H1 (cell line): ENCODE data around the gene SPOCK1. TPM values are rescaled to one million over a fixed set of nuclear protein-coding genes. Genes with fewer than 3 reads are reported as not detected.

Experiments used
- CTCF ChIA-PET: fragments of 300-600 bp; sonication (Branson Sonifier 250); formaldehyde crosslinking; loops from one replicate; lab custom pipeline; 2021; ENCODE audit not compliant: partially characterized antibody; lab: Charles Lee
- POLR2A ChIA-PET: fragments of 300-600 bp; sonication (Branson Sonifier 250); formaldehyde crosslinking; loops from one replicate; lab custom pipeline; 2021; ENCODE audit warnings: inconsistent platforms; ENCODE audit not compliant: partially characterized antibody; lab: Charles Lee
- DNase-seq, 2 experiments: peaks; one replicate each; pipeline versions ENCODE4 v3.0.0 to v3.0.0-alpha.2; 2010 to 2022; ENCODE audit warnings: low spot score in 2 of 2, low read depth in 1 of 2, mixed read lengths in 1 of 2
- FAIRE-seq: peaks from 2 replicates; lab custom pipeline; 2011; peaks lifted over from hg19 to GRCh38; lab: Jason Lieb, UNC
- H2AFZ ChIP-seq: 2 replicates; pipeline ENCODE4 v1.8.1; 2012; ENCODE audit warnings: low read length, inconsistent platforms
- H2AK5ac ChIP-seq: 2 replicates; pipeline ENCODE4 v1.6.1; 2013; ENCODE audit warnings: low read depth, low read length
- H2BK120ac ChIP-seq: replicated peaks from 2 replicates; pipeline ENCODE3; 2013; ENCODE audit warnings: low read depth, low read length, inconsistent platforms
- H2BK12ac ChIP-seq: 2 replicates; pipeline ENCODE4 v1.6.1; 2013; ENCODE audit warnings: low read depth, low read length
- H2BK15ac ChIP-seq: 2 replicates; pipeline ENCODE4 v1.6.1; 2013; ENCODE audit warnings: low read length
- H2BK20ac ChIP-seq: 2 replicates; pipeline ENCODE4 v1.6.1; 2013; ENCODE audit warnings: low read length
- H2BK5ac ChIP-seq: 2 replicates; pipeline ENCODE4 v1.6.1; 2013; ENCODE audit warnings: low read depth, low read length
- H3K14ac ChIP-seq: 2 replicates; pipeline ENCODE4 v1.6.1; 2013; ENCODE audit warnings: inconsistent platforms; ENCODE audit not compliant: insufficient read length
- H3K18ac ChIP-seq: 2 replicates; pipeline ENCODE4 v1.6.1; 2013; ENCODE audit warnings: low read length; ENCODE audit errors: extremely low read depth
- H3K23ac ChIP-seq: 2 replicates; pipeline ENCODE4 v1.6.1; 2013; ENCODE audit warnings: inconsistent platforms; ENCODE audit not compliant: insufficient read length
- H3K23me2 ChIP-seq: 2 replicates; pipeline ENCODE4 v1.6.1; 2013; ENCODE audit warnings: low read depth, low read length
- H3K27ac ChIP-seq: 2 replicates; pipeline ENCODE4 v1.6.1; 2011; ENCODE audit warnings: low read depth, low read length, inconsistent platforms
- H3K27me3 ChIP-seq, 4 experiments: replicated peaks in 1 of 4; 1 replicate in 1 of 4; 2 replicates in 3 of 4; pipeline versions ENCODE4 v1.6.1 to v1.8.1; 2011 to 2013; ENCODE audit warnings: low read length in 3 of 4, mild to moderate bottlenecking in 3 of 4, inconsistent platforms in 2 of 4, mixed read lengths in 2 of 4, moderate library complexity in 1 of 4; ENCODE audit not compliant: control insufficient read depth in 3 of 4, insufficient read depth in 3 of 4; ENCODE audit errors: extremely low read depth in 1 of 4
- H3K36me3 ChIP-seq, 4 experiments: 2 replicates each; pipeline versions ENCODE4 v1.6.1 to v1.8.1; 2011 to 2013; ENCODE audit warnings: mild to moderate bottlenecking in 4 of 4, low read length in 3 of 4, moderate library complexity in 2 of 4, control low read depth in 1 of 4, inconsistent platforms in 1 of 4; ENCODE audit not compliant: insufficient read depth in 4 of 4, control insufficient read depth in 2 of 4
- H3K4ac ChIP-seq: replicated peaks from 2 replicates; pipeline ENCODE3; 2013; ENCODE audit warnings: low read length, low read depth, mixed read lengths, inconsistent platforms; ENCODE audit not compliant: insufficient read length
- H3K4me1 ChIP-seq, 4 experiments: replicated peaks in 1 of 4; 1 replicate in 1 of 4; 2 replicates in 3 of 4; pipeline versions ENCODE4 v1.6.1 to v1.8.1; 2011 to 2013; ENCODE audit warnings: low read length in 3 of 4, inconsistent platforms in 2 of 4, mixed read lengths in 1 of 4; ENCODE audit not compliant: insufficient read depth in 4 of 4, control insufficient read depth in 3 of 4
- H3K4me2 ChIP-seq, 2 experiments: 2 replicates each; pipeline versions ENCODE4 v1.6.1 to v1.8.1; 2011 to 2013; ENCODE audit warnings: low read depth in 2 of 2, low read length in 2 of 2, control low read depth in 1 of 2, inconsistent platforms in 1 of 2, mild to moderate bottlenecking in 1 of 2; ENCODE audit not compliant: insufficient read depth in 1 of 2
- H3K4me3 ChIP-seq, 4 experiments: fragments of 200-600, 300-600 bp in 1 of 4; sonication (generic), shearing (Covaris generic), sonication (Bioruptor Twin) in 1 of 4; 2 replicates each; pipeline versions ENCODE4 v1.5.1 to v1.8.1; 2011 to 2016; ENCODE audit warnings: low read length in 4 of 4, low read depth in 3 of 4, control low read depth in 2 of 4, inconsistent platforms in 2 of 4, mild to moderate bottlenecking in 2 of 4, mixed read lengths in 1 of 4, moderate library complexity in 1 of 4; ENCODE audit not compliant: insufficient read depth in 2 of 4; ENCODE audit errors: extremely low read depth in 1 of 4
- H3K56ac ChIP-seq: replicated peaks from 2 replicates; pipeline ENCODE3; 2013; ENCODE audit warnings: low read depth, mild to moderate bottlenecking, mixed read lengths, low read length, inconsistent platforms; ENCODE audit not compliant: insufficient read length
- H3K79me1 ChIP-seq: 2 replicates; pipeline ENCODE4 v1.6.1; 2013; ENCODE audit warnings: low read depth, low read length, control low read depth
- H3K79me2 ChIP-seq, 2 experiments: 2 replicates each; pipeline versions ENCODE4 v1.6.1 to v1.8.1; 2012 to 2013; ENCODE audit warnings: low read length in 2 of 2, mild to moderate bottlenecking in 2 of 2, inconsistent platforms in 1 of 2; ENCODE audit not compliant: insufficient read depth in 2 of 2, control insufficient read depth in 1 of 2
- H3K9ac ChIP-seq, 4 experiments: replicated peaks in 1 of 4; 1 replicate in 1 of 4; 2 replicates in 3 of 4; pipeline versions ENCODE4 v1.6.1 to v1.8.1; 2011 to 2013; ENCODE audit warnings: low read depth in 3 of 4, low read length in 3 of 4, control low read depth in 2 of 4, mild to moderate bottlenecking in 2 of 4, moderate library complexity in 2 of 4, inconsistent platforms in 1 of 4; ENCODE audit errors: extremely low read depth in 1 of 4
- H3K9me3 ChIP-seq, 2 experiments: 2 replicates each; pipeline versions ENCODE4 v1.6.1 to v1.8.1; 2012 to 2013; ENCODE audit warnings: mild to moderate bottlenecking in 2 of 2, moderate library complexity in 2 of 2, control low read depth in 1 of 2, inconsistent platforms in 1 of 2, low read depth in 1 of 2, low read length in 1 of 2, mixed read lengths in 1 of 2; ENCODE audit not compliant: insufficient read depth in 2 of 2
- H4K20me1 ChIP-seq, 2 experiments: replicated peaks in 1 of 2; 2 replicates each; pipeline versions ENCODE3 to v1.8.1; 2011 to 2013; ENCODE audit warnings: inconsistent platforms in 2 of 2, low read length in 2 of 2, mild to moderate bottlenecking in 1 of 2; ENCODE audit not compliant: insufficient read depth in 2 of 2, control insufficient read depth in 1 of 2
- H4K5ac ChIP-seq: 2 replicates; pipeline ENCODE4 v1.6.1; 2013; ENCODE audit warnings: low read length, low read depth, mixed read lengths, inconsistent platforms; ENCODE audit not compliant: insufficient read length
- H4K8ac ChIP-seq: 2 replicates; pipeline ENCODE4 v1.8.0; 2013; ENCODE audit warnings: mild to moderate bottlenecking, moderate library complexity, low read length, inconsistent platforms; ENCODE audit not compliant: insufficient read depth; ENCODE audit errors: extremely low read depth
- H4K91ac ChIP-seq: replicated peaks from 2 replicates; pipeline ENCODE3; 2013; ENCODE audit warnings: low read length, mixed read lengths, inconsistent platforms; ENCODE audit not compliant: insufficient read length
- CHD2 ChIP-seq: IDR thresholded peaks from 2 replicates; pipeline ENCODE4 v1.6.1; 2012; ENCODE audit warnings: low read length, improper control_type of control experiment
- CTCF ChIP-seq, 3 experiments: IDR thresholded peaks; 1 replicate in 2 of 3; 2 replicates in 1 of 3; pipeline versions ENCODE4 v1.5.1 to v1.6.1; 2011; ENCODE audit warnings: low read length in 3 of 3, mild to moderate bottlenecking in 3 of 3, inconsistent platforms in 2 of 3, low read depth in 1 of 3, moderate library complexity in 1 of 3; ENCODE audit not compliant: insufficient read depth in 1 of 3; ENCODE audit errors: control extremely low read depth in 1 of 3
- EP300 ChIP-seq, 2 experiments: IDR thresholded peaks; 1 replicate in 1 of 2; 2 replicates in 1 of 2; pipeline ENCODE4 v1.6.1; 2011 to 2012; ENCODE audit warnings: low read depth in 2 of 2, low read length in 2 of 2, mild to moderate bottlenecking in 2 of 2, borderline replicate concordance in 1 of 2, inconsistent platforms in 1 of 2, moderate library complexity in 1 of 2
- GTF2F1 ChIP-seq: IDR thresholded peaks from 2 replicates; pipeline ENCODE4 v1.6.1; 2012; ENCODE audit warnings: low read depth, low read length, improper control_type of control experiment, borderline replicate concordance
- RAD21 ChIP-seq, 2 experiments: IDR thresholded peaks in 1 of 2; conservative IDR thresholded peaks in 1 of 2; 2 replicates each; pipeline ENCODE4 v1.6.1; 2011; ENCODE audit warnings: low read depth in 2 of 2, low read length in 2 of 2, improper control_type of control experiment in 1 of 2, inconsistent platforms in 1 of 2, mild to moderate bottlenecking in 1 of 2, moderate library complexity in 1 of 2
- RXRA ChIP-seq: IDR thresholded peaks from 2 replicates; pipeline ENCODE4 v1.6.1; 2011; ENCODE audit warnings: low read depth, mild to moderate bottlenecking, low read length, moderate library complexity; ENCODE audit not compliant: insufficient read depth
- TEAD4 ChIP-seq: IDR thresholded peaks from 2 replicates; pipeline ENCODE4 v1.6.1; 2012; ENCODE audit warnings: low read depth, low read length, inconsistent platforms, mixed read lengths
- WGBS, 2 experiments: shearing (Covaris generic) in 1 of 2; methylation state at CpG; one replicate each; pipeline versions ENCODE4 v1.1.6 to v1.1.7; 2013 to 2015; ENCODE audit warnings: low lambda C conversion rate in 2 of 2, mixed read lengths in 2 of 2, inconsistent platforms in 1 of 2, low coverage in 1 of 2, missing lambda C conversion rate in 1 of 2; ENCODE audit not compliant: insufficient replicate concordance in 2 of 2, insufficient coverage in 1 of 2, insufficient read length in 1 of 2; ENCODE audit errors: extremely low coverage in 1 of 2, missing lambda C conversion rate in 1 of 2; 5-methylcytosine and 5-hydroxymethylcytosine counted together
- polyA plus RNA-seq, 7 experiments: library from polyadenylated mRNA; depleted of rRNA in 3 of 7; stranded (reverse) in 5 of 7; unstranded in 2 of 7; fragments of >200 nt in 5 of 7; fragments of 200-250 nt in 2 of 7; gene quantifications; 1 replicate in 5 of 7; 2 replicates in 1 of 7; 4 replicates in 1 of 7; pipeline versions ENCODE4 v1.2.1 to v1.2.3, GENCODE V29; 2011 to 2013; ENCODE audit warnings: missing spikeins in 2 of 7, mixed read lengths in 2 of 7
- total RNA-seq: library from RNA; stranded (reverse); fragmentation: NEBNext Ultra II Directional; extraction: Animal tissue kit (Norgen Biotek cat#: 25700); gene quantifications from 2 replicates; pipeline ENCODE4 v1.2.1, GENCODE V29; 2021

The SPOCK1 gene
- total and polyA plus RNA-seq, 2 of the 8 experiments (the other 6 are each of a cell fraction or from before 2014, with no cell fraction given), result 6.9 to 18.1 TPM

GRCh38 chr5:137320056-137321045 lies 178.8 kb downstream of the SPOCK1 start:
- Histone ChIP-seq H3K27me3 (no peaks in the 10 kb centered on the region), H4K8ac (no peak overlapping the region), H3K4me2 (peak overlapping the region in 1 of 2 experiments; percentile 30; a peak in 2 of 4 replicates), H3K56ac (no peak overlapping the region), H3K23ac (no peak overlapping the region), H3K14ac (no peak overlapping the region), H3K23me2 (no peaks in the 10 kb centered on the region), H3K18ac (no peak overlapping the region), H4K91ac (no peak overlapping the region), H2BK120ac (no peak overlapping the region), H2AK5ac (no peak overlapping the region), H3K9ac (no peak overlapping the region), H3K4me3 (no peak overlapping the region), H2BK15ac (no peak overlapping the region), H3K79me1 (no peaks in the 10 kb centered on the region), H3K36me3 (no peaks in the 10 kb centered on the region), H2BK12ac (no peak overlapping the region), H4K5ac (no peak overlapping the region), H2BK5ac (no peak overlapping the region), H3K4ac (no peak overlapping the region), H3K9me3 (no peaks in the 10 kb centered on the region), H3K79me2 (no peaks in the 10 kb centered on the region), H4K20me1 (no peaks in the 10 kb centered on the region), H2AFZ (peak overlapping the region; percentile 86), H3K4me1 (peaks cover 0 to 4% (median 0%) of the 10 kb centered on the region in 4 experiments; a peak in 2 of 7 replicates), H3K27ac (no peak overlapping the region), H2BK20ac (no peak overlapping the region)
- DNase-seq, result peak in 1 of 2 experiments; percentile 71
- peak; percentile 94 for FAIRE-seq
- ChIA-PET POLR2A (interaction anchor here (0.9 to 1.6 kb wide), 5 partner anchors 10 to 177 kb away, joined by 3 to 5 read pairs (median 3); no protein-coding TSS in a partner anchor), CTCF (interaction anchor here (0.6 to 5.3 kb wide), 67 partner anchors 8 to 946 kb away, joined by 3 to 80 read pairs (median 4); partner anchors contain the start of gene SPOCK1)
- WGBS, 2 experiments, result 5% methylated on average over 3 of the region's 3 CpGs; no CpG with 5 or more reads in 1 of the 2 experiments
- TF ChIP-seq CHD2 (no peak), TEAD4 (peak; percentile 80), RAD21 (IDR thresholded peaks at IDR 0.05 in 1 of 2, conservative IDR thresholded peaks at IDR 0.05 in 1 of 2; ENCODE audit: low read depth in 2 of 2, low read length in 2 of 2) (peak; percentile 74 to 84), GTF2F1 (no peak), RXRA (no peak), CTCF (IDR thresholded peaks at IDR 0.05; ENCODE audit: control extremely low read depth in 1 of 3, insufficient read depth in 1 of 3, low read depth in 1 of 3, low read length in 3 of 3) (peak in 2 of 3 experiments; percentile 69 to 77; a peak in 3 of 4 replicates), EP300 (IDR thresholded peaks at IDR 0.05; ENCODE audit: borderline replicate concordance in 1 of 2, low read depth in 2 of 2, low read length in 2 of 2) (no peak)
